Gastrocnemius medialis (tissue), 4 donors: ENCODE data around the gene MOV10.

Source experiments
- CTCF ChIP-seq, 5 experiments: fragments of 450-650 bp in 3 of 5; fragments of 200-600 bp in 2 of 5; sonication (generic) in 2 of 5; IDR thresholded peaks in 4 of 5; conservative IDR thresholded peaks in 1 of 5; 1 replicate in 4 of 5; 2 replicates in 1 of 5; pipeline ENCODE4 v1.5.1; 2016 to 2019; ENCODE audit warnings: antibody characterized with exemption in 5 of 5, mild to moderate bottlenecking in 3 of 5, moderate library complexity in 3 of 5
- POLR2A ChIP-seq, 2 donors: fragments of 450-650 bp; IDR thresholded peaks; one replicate each; pipeline ENCODE4 v1.6.1; 2017; ENCODE audit warnings: antibody characterized with exemption in 2 of 2, mild to moderate bottlenecking in 2 of 2, moderate library complexity in 2 of 2

DNA sequence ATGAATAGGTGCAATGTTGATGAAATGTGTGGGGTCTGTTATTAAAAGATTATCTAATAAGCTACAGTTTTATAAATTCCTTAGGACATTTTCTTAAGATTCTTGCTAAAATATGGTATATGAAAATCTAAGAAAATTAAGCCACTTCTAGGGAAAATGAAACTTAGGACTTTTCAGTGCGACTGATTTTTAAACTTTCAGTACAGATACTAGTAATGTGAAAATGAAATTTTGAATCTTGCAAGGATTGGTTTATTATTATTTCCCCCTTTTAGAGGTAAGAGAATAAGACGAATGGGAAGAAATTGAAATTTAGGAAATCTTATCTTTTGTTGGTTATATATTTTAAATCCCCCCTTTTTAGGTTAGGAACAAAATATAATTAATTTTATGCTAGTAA lies 38.4 kb upstream of the MOV10 start:
- no peak for TF ChIP-seq CTCF (IDR thresholded peaks at IDR 0.05 in 4 of 5, conservative IDR thresholded peaks at IDR 0.05 in 1 of 5)
- TF ChIP-seq POLR2A (IDR thresholded peaks at IDR 0.05) = no peak
